LNCAP (cell line): ENCODE measurements around the gene HS3ST3A1.

ENCODE experiments used
- TF ChIP-seq, protein P1 (sequence below): fragments of 450-650 bp; IDR thresholded peaks from 2 replicates; pipeline ENCODE4 v1.5.1; 2017; ENCODE audit warnings: mild to moderate bottlenecking

The HS3ST3A1 gene

GRCh38 chr17:13554231-13554630 lies 47.5 kb downstream of the HS3ST3A1 start:
- TF ChIP-seq, protein P1, sequence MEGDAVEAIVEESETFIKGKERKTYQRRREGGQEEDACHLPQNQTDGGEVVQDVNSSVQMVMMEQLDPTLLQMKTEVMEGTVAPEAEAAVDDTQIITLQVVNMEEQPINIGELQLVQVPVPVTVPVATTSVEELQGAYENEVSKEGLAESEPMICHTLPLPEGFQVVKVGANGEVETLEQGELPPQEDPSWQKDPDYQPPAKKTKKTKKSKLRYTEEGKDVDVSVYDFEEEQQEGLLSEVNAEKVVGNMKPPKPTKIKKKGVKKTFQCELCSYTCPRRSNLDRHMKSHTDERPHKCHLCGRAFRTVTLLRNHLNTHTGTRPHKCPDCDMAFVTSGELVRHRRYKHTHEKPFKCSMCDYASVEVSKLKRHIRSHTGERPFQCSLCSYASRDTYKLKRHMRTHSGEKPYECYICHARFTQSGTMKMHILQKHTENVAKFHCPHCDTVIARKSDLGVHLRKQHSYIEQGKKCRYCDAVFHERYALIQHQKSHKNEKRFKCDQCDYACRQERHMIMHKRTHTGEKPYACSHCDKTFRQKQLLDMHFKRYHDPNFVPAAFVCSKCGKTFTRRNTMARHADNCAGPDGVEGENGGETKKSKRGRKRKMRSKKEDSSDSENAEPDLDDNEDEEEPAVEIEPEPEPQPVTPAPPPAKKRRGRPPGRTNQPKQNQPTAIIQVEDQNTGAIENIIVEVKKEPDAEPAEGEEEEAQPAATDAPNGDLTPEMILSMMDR, result no peak

GRCh38 chr17:13550291-13550690 lies 51.4 kb downstream of the HS3ST3A1 start:
- TF ChIP-seq, protein P1, result no peak

- TF ChIP-seq, protein P1, result no peak
Measured at GRCh38 chr17:13546851-13547250, 54.9 kb downstream of the HS3ST3A1 start.

- TF ChIP-seq, protein P1, result no peak
Measured at GRCh38 chr17:13545941-13546340, 55.8 kb downstream of the HS3ST3A1 start.

DNA sequence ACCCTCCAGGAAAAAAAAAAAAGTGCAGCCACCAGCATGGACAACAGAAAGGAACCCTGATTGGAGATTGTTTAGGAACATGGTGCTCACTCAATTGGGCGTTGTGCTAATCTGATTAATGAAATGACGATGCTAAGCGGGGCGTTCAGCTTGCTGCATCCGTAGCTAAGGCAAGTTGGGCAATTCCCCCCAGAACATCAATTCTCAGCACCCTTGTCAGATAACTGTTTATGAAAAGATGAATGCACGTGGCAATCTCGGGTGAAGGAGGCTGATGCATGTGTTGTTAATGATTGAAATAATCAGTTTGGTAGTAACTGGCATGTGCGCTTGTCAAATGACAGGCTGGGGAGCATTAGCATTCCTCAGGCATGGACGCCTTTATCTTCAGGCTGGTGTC lies 57.0 kb downstream of the HS3ST3A1 start:
- TF ChIP-seq, protein P1, result no peak

DNA sequence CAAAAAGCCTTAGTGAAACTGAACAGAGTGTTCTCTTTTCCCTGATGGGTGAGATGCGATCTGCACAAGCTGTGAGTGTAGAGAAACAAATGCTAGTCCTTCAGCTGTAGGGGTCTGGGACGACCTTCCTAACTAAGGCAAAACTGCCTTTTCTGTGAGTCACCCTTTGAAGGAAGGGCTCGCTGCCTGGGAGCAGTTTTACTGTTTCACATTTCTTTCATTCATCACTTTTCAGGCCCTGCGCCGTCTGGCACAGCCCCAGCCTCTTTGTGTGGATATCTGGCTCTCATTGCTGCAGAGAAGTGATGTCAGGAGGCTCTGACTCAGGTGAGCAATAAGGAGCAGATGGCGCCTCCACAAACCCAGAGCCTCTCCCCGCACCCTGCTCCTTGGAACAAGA lies 57.4 kb downstream of the HS3ST3A1 start:
- TF ChIP-seq, protein P1, result no peak

DNA sequence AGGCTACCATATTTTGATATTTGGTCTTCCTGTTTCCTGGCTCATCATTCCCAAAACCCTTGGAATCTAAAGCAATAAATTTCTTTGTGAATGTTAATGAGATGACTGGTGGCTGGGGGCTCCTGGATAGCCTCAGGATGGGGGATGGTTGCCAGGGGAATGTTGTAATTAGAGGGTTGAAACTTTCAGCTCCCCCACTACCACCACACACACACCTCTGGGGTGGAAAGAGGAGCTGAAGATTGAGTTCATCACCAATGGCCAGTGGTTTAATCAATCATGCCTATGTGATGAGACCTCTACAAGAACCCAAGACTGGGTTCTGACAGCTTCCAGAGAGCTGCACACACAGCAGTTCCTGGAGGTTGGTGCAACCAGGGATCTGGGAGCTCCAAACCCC lies 59.1 kb downstream of the HS3ST3A1 start:
- TF ChIP-seq, protein P1, result no peak

DNA sequence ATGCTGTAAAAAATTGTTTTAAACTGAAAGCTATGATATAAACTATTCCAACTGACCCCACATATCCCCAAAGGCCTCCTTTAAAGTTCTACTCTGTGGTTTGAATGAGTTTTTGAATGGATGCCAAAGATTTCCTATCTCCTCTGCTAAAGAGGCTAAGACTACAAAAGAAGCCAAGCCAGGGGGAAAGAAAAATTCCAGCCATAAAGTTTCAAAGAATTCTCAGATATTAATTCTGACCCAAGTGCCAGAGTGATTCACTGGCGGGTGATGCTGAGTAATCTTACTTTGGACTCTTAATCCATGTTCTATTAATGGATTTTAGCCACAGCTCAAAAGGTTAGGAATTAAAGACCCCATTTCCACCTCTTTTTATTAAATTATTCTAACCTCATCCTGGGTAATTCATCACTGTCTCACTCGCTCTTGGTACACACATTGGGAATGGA lies 60.7 kb downstream of the HS3ST3A1 start:
- TF ChIP-seq, protein P1, result no peak
